Measurements from ENCODE around the gene BCL2A1.

- TF ChIP-seq CTCF (IDR thresholded peaks at IDR 0.05; ENCODE audit: low read depth, low read length) = no peak
- no peak for TF ChIP-seq EZH2phosphoT487 (IDR thresholded peaks at IDR 0.05; ENCODE audit: low read depth)
Observed at GRCh38 chr15:79924379-79924778, 46.6 kb downstream of the BCL2A1 start.
